Measurements from ENCODE around the gene TPST1. TPM values are rescaled to one million over a fixed set of nuclear protein-coding genes. Genes with fewer than 3 reads are reported as not detected.

Gene TPST1
- total RNA-seq, 1 experiment from 2014 or later = 15.0 TPM

DNA sequence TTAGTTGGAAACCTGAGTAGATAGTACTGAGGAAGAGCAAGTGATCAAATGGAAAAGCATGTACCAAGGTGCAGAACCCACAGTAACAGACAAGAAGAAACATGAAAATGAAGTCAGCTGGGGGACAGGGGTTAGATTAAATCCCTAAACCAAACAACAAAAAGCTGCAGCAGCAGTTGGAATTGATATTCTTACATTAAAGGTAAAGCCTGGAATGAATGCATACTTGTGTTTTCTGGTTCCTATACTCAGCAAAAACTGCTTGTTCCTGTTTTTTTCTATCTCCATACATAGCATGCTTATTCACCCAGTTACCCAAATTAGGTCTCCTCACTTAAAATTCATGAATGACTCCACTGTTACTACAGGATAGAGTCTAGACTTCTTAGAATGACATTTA lies 92.4 kb downstream of the TPST1 start:
- H3K27ac Mint-ChIP-seq = no peak overlapping the region
- ChIA-PET CTCF (no interaction called here), POLR2A (no interaction called here)
- TF ChIP-seq PRRX2 (CRISPR knock-in tag; IDR thresholded peaks at IDR 0.05) = no peak
- TF ChIP-seq, protein P1, sequence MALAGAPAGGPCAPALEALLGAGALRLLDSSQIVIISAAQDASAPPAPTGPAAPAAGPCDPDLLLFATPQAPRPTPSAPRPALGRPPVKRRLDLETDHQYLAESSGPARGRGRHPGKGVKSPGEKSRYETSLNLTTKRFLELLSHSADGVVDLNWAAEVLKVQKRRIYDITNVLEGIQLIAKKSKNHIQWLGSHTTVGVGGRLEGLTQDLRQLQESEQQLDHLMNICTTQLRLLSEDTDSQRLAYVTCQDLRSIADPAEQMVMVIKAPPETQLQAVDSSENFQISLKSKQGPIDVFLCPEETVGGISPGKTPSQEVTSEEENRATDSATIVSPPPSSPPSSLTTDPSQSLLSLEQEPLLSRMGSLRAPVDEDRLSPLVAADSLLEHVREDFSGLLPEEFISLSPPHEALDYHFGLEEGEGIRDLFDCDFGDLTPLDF (CRISPR knock-in tag; IDR thresholded peaks at IDR 0.05) = no peak
- TF ChIP-seq ETV6 (CRISPR knock-in tag; IDR thresholded peaks at IDR 0.05) = no peak
- TF ChIP-seq, protein P2, sequence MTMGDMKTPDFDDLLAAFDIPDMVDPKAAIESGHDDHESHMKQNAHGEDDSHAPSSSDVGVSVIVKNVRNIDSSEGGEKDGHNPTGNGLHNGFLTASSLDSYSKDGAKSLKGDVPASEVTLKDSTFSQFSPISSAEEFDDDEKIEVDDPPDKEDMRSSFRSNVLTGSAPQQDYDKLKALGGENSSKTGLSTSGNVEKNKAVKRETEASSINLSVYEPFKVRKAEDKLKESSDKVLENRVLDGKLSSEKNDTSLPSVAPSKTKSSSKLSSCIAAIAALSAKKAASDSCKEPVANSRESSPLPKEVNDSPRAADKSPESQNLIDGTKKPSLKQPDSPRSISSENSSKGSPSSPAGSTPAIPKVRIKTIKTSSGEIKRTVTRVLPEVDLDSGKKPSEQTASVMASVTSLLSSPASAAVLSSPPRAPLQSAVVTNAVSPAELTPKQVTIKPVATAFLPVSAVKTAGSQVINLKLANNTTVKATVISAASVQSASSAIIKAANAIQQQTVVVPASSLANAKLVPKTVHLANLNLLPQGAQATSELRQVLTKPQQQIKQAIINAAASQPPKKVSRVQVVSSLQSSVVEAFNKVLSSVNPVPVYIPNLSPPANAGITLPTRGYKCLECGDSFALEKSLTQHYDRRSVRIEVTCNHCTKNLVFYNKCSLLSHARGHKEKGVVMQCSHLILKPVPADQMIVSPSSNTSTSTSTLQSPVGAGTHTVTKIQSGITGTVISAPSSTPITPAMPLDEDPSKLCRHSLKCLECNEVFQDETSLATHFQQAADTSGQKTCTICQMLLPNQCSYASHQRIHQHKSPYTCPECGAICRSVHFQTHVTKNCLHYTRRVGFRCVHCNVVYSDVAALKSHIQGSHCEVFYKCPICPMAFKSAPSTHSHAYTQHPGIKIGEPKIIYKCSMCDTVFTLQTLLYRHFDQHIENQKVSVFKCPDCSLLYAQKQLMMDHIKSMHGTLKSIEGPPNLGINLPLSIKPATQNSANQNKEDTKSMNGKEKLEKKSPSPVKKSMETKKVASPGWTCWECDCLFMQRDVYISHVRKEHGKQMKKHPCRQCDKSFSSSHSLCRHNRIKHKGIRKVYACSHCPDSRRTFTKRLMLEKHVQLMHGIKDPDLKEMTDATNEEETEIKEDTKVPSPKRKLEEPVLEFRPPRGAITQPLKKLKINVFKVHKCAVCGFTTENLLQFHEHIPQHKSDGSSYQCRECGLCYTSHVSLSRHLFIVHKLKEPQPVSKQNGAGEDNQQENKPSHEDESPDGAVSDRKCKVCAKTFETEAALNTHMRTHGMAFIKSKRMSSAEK (CRISPR knock-in tag; IDR thresholded peaks at IDR 0.05; ENCODE audit: borderline replicate concordance) = no peak
- H3K27me3 Mint-ChIP-seq (ENCODE audit: low read depth) = no peaks in the 10 kb centered on the region
- ATAC-seq (no peak), DNase-seq (ENCODE audit: low spot score) (no peak)
- peaks cover 17% of the 10 kb centered on the region for H3K36me3 Mint-ChIP-seq
- no peak overlapping the region for H3K4me3 Mint-ChIP-seq
- H3K9me3 Mint-ChIP-seq = peaks cover 26% of the 10 kb centered on the region
- peaks cover 14% of the 10 kb centered on the region for H3K4me1 Mint-ChIP-seq

DNA sequence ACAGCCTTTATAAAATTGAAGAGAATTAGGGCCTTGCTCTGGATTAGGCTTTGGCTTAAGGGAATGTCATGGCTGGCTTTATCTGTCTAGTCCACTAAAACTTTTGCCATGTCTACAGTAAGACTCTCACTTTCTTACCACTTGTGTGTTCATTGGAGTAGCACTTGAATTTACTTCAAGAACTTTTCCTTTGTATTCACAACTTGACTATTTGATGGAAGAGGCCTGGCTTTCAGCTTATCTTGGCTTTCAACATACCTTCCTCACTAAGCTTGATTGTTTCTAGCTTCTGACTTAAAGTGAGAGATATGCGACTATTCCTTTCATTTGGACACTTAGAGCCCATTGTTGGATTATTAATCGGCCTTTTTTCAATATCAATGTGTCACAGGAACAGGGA lies 96.1 kb downstream of the TPST1 start:
- ChIA-PET CTCF (no interaction called here), POLR2A (no interaction called here)
- H3K4me3 Mint-ChIP-seq = no peak overlapping the region
- H3K9me3 Mint-ChIP-seq = peaks cover 26% of the 10 kb centered on the region
- H3K4me1 Mint-ChIP-seq = peaks cover 21% of the 10 kb centered on the region
- peak overlapping the region; percentile 67; the same call in 1 of the 2 replicates for H3K27ac Mint-ChIP-seq
- no peak for TF ChIP-seq ZNF512 (CRISPR knock-in tag; IDR thresholded peaks at IDR 0.05; ENCODE audit: borderline replicate concordance)
- peaks cover 17% of the 10 kb centered on the region for H3K36me3 Mint-ChIP-seq
- ATAC-seq (no peak), DNase-seq (ENCODE audit: low spot score) (no peak)
- no peaks in the 10 kb centered on the region for H3K27me3 Mint-ChIP-seq (ENCODE audit: low read depth)

DNA sequence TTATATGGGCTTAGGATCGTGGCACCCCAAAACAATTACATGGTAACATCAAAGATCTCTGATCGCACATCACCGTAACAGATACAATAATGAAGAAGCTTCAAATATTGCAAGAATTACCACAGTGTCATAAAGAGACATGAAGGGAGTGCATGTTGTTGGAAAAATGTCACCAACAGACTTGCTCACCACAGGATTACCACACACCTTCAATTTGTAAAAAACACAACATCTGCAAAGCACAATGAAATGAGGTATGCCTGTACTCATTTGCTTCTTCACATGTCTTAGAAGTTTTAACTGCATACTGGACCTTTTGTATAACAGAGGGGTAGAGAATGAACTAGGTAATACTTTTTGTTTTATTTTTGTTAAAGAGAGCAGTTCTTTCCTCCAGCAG lies 96.6 kb downstream of the TPST1 start:
- ATAC-seq (no peak), DNase-seq (ENCODE audit: low spot score) (no peak)
- no peaks in the 10 kb centered on the region for H3K27me3 Mint-ChIP-seq (ENCODE audit: low read depth)
- peaks cover 17% of the 10 kb centered on the region for H3K36me3 Mint-ChIP-seq
- no peak overlapping the region for H3K27ac Mint-ChIP-seq
- ChIA-PET CTCF (no interaction called here), POLR2A (no interaction called here)
- H3K4me1 Mint-ChIP-seq = peaks cover 25% of the 10 kb centered on the region
- peaks cover 26% of the 10 kb centered on the region for H3K9me3 Mint-ChIP-seq
- H3K4me3 Mint-ChIP-seq = no peak overlapping the region
- TF ChIP-seq IRF1 (CRISPR knock-in tag; IDR thresholded peaks at IDR 0.05) = no peak
- no peak for TF ChIP-seq ATF1 (CRISPR knock-in tag; IDR thresholded peaks at IDR 0.05)
- no peak for TF ChIP-seq ATF2 (CRISPR knock-in tag; IDR thresholded peaks at IDR 0.05; ENCODE audit: borderline replicate concordance, low read depth)
- no peak for TF ChIP-seq ZNF425 (CRISPR knock-in tag; conservative IDR thresholded peaks at IDR 0.05)
- TF ChIP-seq CBFB (CRISPR knock-in tag; IDR thresholded peaks at IDR 0.05; ENCODE audit: low read depth) = no peak
- no peak for TF ChIP-seq FOXP1 (CRISPR knock-in tag; IDR thresholded peaks at IDR 0.05; ENCODE audit: borderline replicate concordance)
- TF ChIP-seq KAT7 (CRISPR knock-in tag; IDR thresholded peaks at IDR 0.05; ENCODE audit: borderline replicate concordance) = no peak
- TF ChIP-seq, protein P3, sequence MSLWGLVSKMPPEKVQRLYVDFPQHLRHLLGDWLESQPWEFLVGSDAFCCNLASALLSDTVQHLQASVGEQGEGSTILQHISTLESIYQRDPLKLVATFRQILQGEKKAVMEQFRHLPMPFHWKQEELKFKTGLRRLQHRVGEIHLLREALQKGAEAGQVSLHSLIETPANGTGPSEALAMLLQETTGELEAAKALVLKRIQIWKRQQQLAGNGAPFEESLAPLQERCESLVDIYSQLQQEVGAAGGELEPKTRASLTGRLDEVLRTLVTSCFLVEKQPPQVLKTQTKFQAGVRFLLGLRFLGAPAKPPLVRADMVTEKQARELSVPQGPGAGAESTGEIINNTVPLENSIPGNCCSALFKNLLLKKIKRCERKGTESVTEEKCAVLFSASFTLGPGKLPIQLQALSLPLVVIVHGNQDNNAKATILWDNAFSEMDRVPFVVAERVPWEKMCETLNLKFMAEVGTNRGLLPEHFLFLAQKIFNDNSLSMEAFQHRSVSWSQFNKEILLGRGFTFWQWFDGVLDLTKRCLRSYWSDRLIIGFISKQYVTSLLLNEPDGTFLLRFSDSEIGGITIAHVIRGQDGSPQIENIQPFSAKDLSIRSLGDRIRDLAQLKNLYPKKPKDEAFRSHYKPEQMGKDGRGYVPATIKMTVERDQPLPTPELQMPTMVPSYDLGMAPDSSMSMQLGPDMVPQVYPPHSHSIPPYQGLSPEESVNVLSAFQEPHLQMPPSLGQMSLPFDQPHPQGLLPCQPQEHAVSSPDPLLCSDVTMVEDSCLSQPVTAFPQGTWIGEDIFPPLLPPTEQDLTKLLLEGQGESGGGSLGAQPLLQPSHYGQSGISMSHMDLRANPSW (CRISPR knock-in tag; conservative IDR thresholded peaks at IDR 0.05; ENCODE audit: low read depth) = no peak
